Osteoblast (primary cell): ENCODE results near the gene KERA. TPM values are rescaled to one million over a fixed set of nuclear protein-coding genes. Genes with fewer than 3 reads are reported as not detected.

Experiments
- DNase-seq: peaks from one replicate; pipeline ENCODE4 v3.0.0; 2011; ENCODE audit warnings: low spot score, mixed read lengths; ENCODE audit not compliant: insufficient read length; ENCODE audit errors: missing footprints
- H2AFZ ChIP-seq: 2 replicates; pipeline ENCODE4 v1.6.0; 2011; ENCODE audit warnings: mild to moderate bottlenecking, low read length
- H3K27ac ChIP-seq: 2 replicates; pipeline ENCODE4 v1.5.1; 2011; ENCODE audit warnings: mild to moderate bottlenecking, low read depth, low read length, moderate library complexity
- H3K27me3 ChIP-seq: 2 replicates; pipeline ENCODE4 v1.6.0; 2012; ENCODE audit warnings: mild to moderate bottlenecking, control low read depth, inconsistent platforms, low read length, moderate library complexity; ENCODE audit not compliant: insufficient read depth
- H3K36me3 ChIP-seq: 2 replicates; pipeline ENCODE4 v1.5.1; 2011; ENCODE audit warnings: mild to moderate bottlenecking, low read length, control low read depth, moderate library complexity; ENCODE audit not compliant: insufficient read depth
- H3K4me1 ChIP-seq: 2 replicates; pipeline ENCODE4 v1.5.1; 2011; ENCODE audit warnings: mild to moderate bottlenecking, low read length, control low read depth, moderate library complexity; ENCODE audit not compliant: insufficient read depth
- H3K4me2 ChIP-seq: 2 replicates; pipeline ENCODE4 v1.6.0; 2011; ENCODE audit warnings: mild to moderate bottlenecking, low read length; ENCODE audit not compliant: insufficient read depth
- H3K4me3 ChIP-seq: fragments of 200-600 bp; sonication (generic); 3 replicates; pipeline ENCODE4 v1.5.1; 2012; ENCODE audit warnings: mild to moderate bottlenecking, low read length, inconsistent platforms; ENCODE audit not compliant: insufficient read depth
- H3K79me2 ChIP-seq: 2 replicates; pipeline ENCODE4 v1.6.0; 2012; ENCODE audit warnings: mild to moderate bottlenecking, low read length, control low read depth, inconsistent platforms; ENCODE audit not compliant: insufficient read depth
- H3K9me3 ChIP-seq: 2 replicates; pipeline ENCODE4 v1.5.1; 2011; ENCODE audit warnings: low read depth, low read length, control low read depth
- H4K20me1 ChIP-seq: 2 replicates; pipeline ENCODE4 v1.6.0; 2012; ENCODE audit warnings: mild to moderate bottlenecking, low read length, control low read depth; ENCODE audit not compliant: insufficient read depth
- total RNA-seq: library from RNA; depleted of rRNA; stranded (reverse); fragments of >200 nt; gene quantifications from 2 replicates; pipeline ENCODE4 v1.2.3, GENCODE V29; 2012
- TF ChIP-seq, protein P1 (sequence below): IDR thresholded peaks from 2 replicates; pipeline ENCODE4 v1.5.1; 2011; ENCODE audit warnings: mild to moderate bottlenecking, low read depth, low read length, moderate library complexity; ENCODE audit errors: extremely low read depth

KERA gene
- total RNA-seq, 1 donor, result not detected

DNA sequence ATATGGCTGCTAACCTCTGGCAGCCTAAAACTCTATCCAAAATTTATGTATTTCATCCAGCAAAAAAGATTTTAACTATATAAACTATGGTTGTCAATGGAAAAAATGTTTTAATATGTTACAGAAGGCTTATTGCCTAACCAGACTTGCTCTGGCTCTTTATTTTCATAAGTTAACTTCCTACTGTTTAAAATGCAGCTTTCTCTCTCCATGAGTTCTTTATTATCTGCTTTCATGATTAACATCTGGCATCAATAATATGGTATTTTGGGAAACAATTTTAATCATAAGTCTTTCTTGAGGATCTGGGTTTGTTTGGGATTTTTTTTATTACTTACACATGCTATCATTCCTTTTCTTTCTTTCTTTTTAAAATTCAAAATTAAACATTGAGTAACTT, 20.5 kb downstream of the KERA start:
- no peak overlapping the region for H3K4me2 ChIP-seq
- H4K20me1 ChIP-seq, result no peaks in the 10 kb centered on the region
- H3K79me2 ChIP-seq, result no peaks in the 10 kb centered on the region
- TF ChIP-seq, protein P1, sequence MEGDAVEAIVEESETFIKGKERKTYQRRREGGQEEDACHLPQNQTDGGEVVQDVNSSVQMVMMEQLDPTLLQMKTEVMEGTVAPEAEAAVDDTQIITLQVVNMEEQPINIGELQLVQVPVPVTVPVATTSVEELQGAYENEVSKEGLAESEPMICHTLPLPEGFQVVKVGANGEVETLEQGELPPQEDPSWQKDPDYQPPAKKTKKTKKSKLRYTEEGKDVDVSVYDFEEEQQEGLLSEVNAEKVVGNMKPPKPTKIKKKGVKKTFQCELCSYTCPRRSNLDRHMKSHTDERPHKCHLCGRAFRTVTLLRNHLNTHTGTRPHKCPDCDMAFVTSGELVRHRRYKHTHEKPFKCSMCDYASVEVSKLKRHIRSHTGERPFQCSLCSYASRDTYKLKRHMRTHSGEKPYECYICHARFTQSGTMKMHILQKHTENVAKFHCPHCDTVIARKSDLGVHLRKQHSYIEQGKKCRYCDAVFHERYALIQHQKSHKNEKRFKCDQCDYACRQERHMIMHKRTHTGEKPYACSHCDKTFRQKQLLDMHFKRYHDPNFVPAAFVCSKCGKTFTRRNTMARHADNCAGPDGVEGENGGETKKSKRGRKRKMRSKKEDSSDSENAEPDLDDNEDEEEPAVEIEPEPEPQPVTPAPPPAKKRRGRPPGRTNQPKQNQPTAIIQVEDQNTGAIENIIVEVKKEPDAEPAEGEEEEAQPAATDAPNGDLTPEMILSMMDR, result no peak
- H2AFZ ChIP-seq, result no peak overlapping the region
- no peaks in the 10 kb centered on the region for H3K27me3 ChIP-seq
- no peak overlapping the region for H3K27ac ChIP-seq
- H3K4me1 ChIP-seq, result no peaks in the 10 kb centered on the region
- no peak overlapping the region for H3K4me3 ChIP-seq
- DNase-seq, result no peak
- no peaks in the 10 kb centered on the region for H3K9me3 ChIP-seq
- no peaks in the 10 kb centered on the region for H3K36me3 ChIP-seq

DNA sequence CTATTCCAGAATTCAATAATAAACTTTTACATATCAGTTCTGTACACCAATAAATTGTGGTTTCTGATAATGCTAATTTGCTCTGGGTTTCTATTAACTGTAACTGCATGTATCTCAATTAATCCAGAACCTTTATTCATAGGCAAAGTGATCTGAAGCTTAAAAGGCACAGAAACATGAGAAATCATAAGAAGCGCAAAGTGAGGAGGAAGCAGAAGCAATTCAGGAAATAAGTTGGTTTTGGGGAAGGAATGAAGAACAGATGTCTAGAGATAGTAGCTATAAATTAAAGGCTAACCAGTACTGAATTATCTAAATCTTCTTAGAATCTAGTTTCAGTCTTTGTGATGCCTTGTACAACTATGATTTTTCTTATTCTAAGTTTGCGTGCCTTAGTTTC, 24.6 kb downstream of the KERA start:
- no peak overlapping the region for H3K4me2 ChIP-seq
- H3K27ac ChIP-seq, result no peak overlapping the region
- H3K4me1 ChIP-seq, result no peaks in the 10 kb centered on the region
- H3K79me2 ChIP-seq, result no peaks in the 10 kb centered on the region
- no peak for DNase-seq
- no peaks in the 10 kb centered on the region for H3K27me3 ChIP-seq
- TF ChIP-seq, protein P1, result no peak
- H3K36me3 ChIP-seq, result no peaks in the 10 kb centered on the region
- no peaks in the 10 kb centered on the region for H4K20me1 ChIP-seq
- no peak overlapping the region for H2AFZ ChIP-seq
- H3K4me3 ChIP-seq, result no peak overlapping the region
- H3K9me3 ChIP-seq, result no peaks in the 10 kb centered on the region

DNA sequence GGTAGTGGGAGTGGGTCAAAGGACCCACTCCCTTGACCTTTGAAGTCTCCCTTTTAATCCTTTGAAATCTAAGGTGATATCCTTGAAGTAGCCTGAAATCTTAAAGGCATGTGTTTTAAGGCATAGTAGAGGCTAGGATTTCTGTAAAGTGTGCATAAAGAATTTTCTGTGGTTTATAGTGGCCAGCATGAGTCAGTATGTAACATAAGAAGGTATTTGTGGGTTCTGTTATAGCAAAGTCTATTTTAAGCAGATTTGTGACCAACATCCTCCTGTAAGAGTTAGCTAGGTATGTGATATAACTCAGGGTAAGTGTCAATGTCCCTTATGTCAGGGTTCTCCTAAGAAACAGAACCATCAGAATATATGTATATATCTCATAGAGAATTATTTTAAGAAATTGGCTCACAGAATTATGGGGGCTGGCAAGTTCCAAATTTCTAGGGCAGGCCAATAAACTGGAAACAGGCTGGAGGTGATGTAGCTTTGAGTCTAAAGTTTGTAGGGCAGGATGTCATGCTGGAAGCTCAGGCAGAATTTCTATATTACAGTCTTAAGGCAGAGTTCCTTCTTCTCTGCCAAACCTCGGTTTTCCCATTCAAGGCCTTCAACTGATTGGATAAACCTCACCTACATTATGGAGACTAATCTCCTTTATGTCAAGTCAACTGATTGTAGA, 34.4 kb downstream of the KERA start:
- DNase-seq, result peak; percentile 44
- no peaks in the 10 kb centered on the region for H4K20me1 ChIP-seq
- H3K36me3 ChIP-seq, result no peaks in the 10 kb centered on the region
- H2AFZ ChIP-seq, result no peak overlapping the region
- no peak overlapping the region for H3K4me2 ChIP-seq
- peak overlapping the region; percentile 27 for H3K27ac ChIP-seq
- H3K79me2 ChIP-seq, result no peaks in the 10 kb centered on the region
- no peaks in the 10 kb centered on the region for H3K9me3 ChIP-seq
- H3K4me3 ChIP-seq, result no peak overlapping the region
- H3K27me3 ChIP-seq, result no peaks in the 10 kb centered on the region
- H3K4me1 ChIP-seq, result peaks cover 9% of the 10 kb centered on the region
- TF ChIP-seq, protein P1, result no peak

DNA sequence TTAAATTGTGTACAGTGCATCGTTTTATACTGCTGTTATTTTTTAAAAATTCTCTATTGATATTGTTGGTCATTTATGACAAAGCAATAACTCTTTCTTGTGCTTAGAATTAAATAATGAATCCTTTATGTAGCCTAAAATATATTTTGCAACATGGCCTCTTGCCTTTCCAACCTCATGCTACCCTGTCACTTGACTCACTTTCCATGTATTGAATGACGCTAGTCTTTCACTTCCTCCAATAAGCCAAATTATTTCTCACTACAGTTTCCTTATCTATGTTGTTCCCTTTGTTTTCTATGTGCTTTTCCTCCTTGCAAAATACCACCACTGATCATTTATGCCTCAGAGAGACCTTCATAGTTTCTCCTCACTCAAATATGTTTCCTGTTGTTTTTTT, 36.7 kb downstream of the KERA start:
- Histone ChIP-seq H3K4me2 (no peak overlapping the region), H3K9me3 (no peaks in the 10 kb centered on the region), H3K36me3 (no peaks in the 10 kb centered on the region), H4K20me1 (no peaks in the 10 kb centered on the region), H3K27ac (no peak overlapping the region), H3K27me3 (no peaks in the 10 kb centered on the region), H3K4me1 (peaks cover 9% of the 10 kb centered on the region), H2AFZ (no peak overlapping the region), H3K79me2 (no peaks in the 10 kb centered on the region), H3K4me3 (no peak overlapping the region)
- TF ChIP-seq, protein P1, result no peak
- DNase-seq, result no peak
